ENCODE data around the gene IGFL3. TPM values are rescaled to one million over a fixed set of nuclear protein-coding genes. Genes with fewer than 3 reads are reported as not detected.
"Not testable (repeated sequence)": the region's sequence is repeated elsewhere in the genome, so short reads cannot be mapped to it uniquely, and the experiment has no call there.

IGFL3 gene
- total RNA-seq, result not detected

DNA sequence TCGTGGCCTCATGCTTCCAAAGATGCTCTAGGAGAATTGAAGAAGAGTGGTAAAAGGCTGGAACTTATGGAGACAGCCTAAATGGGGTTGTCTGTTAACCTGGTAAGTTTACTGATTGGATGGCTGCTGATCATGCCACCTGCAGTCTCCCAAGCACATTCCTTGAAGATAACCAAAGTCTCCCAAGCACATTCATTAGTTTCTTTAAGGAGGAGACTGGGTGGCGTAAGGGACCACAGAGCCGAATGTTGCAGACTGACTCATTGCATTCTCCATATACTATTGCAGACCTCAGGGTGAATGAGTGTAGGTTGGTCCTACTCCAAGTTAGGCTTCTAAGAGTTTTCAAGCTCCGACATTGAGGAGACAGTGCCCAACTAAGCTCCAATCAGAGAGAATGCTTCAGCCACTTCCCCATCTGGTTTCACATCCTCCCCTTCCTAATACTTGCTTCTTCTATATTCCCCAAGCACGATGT is at the start of gene IGFL3:
IGFL3 (minus strand) TSS at position 51 of the 478 bp plus-strand sequence; CDS start at position 12, 39 bp downstream.
- Mint-ChIP-seq H3K4me3 (no peak within 1 kb of the TSS), H3K27me3 (ENCODE audit: low read depth) (peaks cover 45% of the 10 kb centered on the region), H3K9me3 (ENCODE audit: insufficient read depth) (no peaks in the 10 kb centered on the region), H3K4me1 (ENCODE audit: low read depth) (no peaks in the 10 kb centered on the region), H3K36me3 (ENCODE audit: low read depth) (no peaks in the 10 kb centered on the region), H3K27ac (no peak within 1 kb of the TSS)
- ChIA-PET POLR2A (no interaction called here), CTCF (no interaction called here)
- ATAC-seq, result no peak
- DNase-seq, result no peak

DNA sequence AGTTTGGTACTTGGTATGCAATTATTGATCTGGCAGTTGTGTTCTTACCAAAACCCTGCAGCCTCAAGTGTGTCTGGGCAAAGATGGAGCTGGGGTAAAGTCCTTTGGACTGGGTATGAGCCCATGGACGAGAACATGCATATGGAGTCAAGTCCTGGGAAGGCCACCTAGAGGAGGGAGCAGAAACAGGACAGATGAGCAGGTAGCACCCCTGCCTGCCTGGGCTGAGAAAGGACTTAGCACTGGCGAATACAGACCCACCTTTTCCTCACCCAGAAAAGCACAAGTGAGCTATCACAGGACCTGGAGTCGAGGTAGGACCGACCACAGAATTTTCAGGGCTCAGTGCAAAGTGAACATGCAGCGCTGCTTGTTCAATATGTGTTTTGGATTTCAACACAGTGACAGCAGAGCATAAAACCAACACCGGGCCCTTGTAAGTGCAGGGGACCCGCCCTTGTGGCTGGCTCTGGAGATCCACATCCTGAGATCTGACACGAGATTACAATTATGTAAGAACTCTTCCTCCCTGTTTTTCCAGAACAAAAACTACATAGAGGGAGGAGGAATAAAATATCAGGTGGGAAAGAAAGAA is 49.5 kb upstream of the IGFL3 start:
- Mint-ChIP-seq H3K36me3 (ENCODE audit: low read depth) (no peaks in the 10 kb centered on the region), H3K4me3 (no peak overlapping the region), H3K27ac (no peak overlapping the region), H3K9me3 (ENCODE audit: insufficient read depth) (no peaks in the 10 kb centered on the region), H3K4me1 (ENCODE audit: low read depth) (peaks cover 5% of the 10 kb centered on the region), H3K27me3 (ENCODE audit: low read depth) (peaks cover 24% of the 10 kb centered on the region)
- ChIA-PET POLR2A (no interaction called here), CTCF (no interaction called here)
- ATAC-seq (no peak), DNase-seq (no peak)

DNA sequence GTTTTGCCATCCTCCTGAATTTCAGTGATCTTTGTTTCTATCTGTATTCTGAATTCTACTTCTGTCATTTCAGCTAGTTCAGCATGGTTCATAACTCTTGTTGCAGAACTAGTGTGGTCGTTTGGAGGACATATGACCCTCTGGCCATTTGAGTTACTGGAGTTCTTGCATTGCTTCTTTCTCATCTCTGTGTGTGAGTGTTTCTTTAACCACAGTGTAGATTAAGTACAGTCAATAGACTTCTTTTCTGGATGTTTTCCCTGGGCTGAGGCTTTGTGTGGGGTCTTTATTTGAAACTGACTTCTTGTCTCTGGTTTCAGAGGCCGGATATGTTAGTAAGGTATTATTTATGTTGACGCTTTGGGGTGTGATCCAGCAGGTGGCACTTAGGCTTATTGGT is 38.2 kb upstream of the IGFL3 start:
- Mint-ChIP-seq H3K4me3 (no peak overlapping the region), H3K27me3 (ENCODE audit: low read depth) (peaks cover 20% of the 10 kb centered on the region), H3K27ac (no peak overlapping the region), H3K9me3 (ENCODE audit: insufficient read depth) (peaks cover 7% of the 10 kb centered on the region), H3K36me3 (ENCODE audit: low read depth) (no peaks in the 10 kb centered on the region), H3K4me1 (ENCODE audit: low read depth) (no peaks in the 10 kb centered on the region)
- ATAC-seq (no peak), DNase-seq (no peak)
- CTCF ChIA-PET, result no interaction called here
- POLR2A ChIA-PET, result no interaction called here

DNA sequence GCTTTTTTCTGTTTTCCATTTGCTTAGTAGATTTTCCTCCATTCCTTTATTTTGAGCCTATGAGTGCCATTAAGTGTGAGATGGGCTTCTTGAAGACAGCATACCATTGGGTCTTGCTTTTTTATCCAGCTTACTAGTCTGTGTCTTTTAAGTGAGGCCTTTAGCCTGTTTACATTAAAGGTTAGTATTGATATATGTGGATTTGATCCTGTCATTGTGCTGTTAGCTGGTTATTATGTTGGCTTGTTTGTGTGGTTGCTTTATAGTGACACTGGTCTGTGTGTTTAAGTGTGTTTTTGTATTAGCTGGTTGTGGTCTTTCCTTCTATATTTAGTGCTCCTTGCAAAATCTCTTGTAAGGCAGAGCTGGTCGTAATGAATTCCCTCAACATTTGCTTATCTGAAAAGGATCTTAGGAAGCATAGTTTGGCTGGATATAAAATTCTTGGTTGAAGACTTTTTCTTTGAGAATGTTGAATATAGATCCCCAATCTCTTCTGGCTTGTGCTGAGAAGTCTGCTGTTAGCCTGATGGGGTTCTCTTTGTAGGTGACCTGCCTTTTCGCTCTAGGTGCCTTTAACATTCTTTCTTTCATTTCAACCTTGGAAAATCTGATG is 37.3 kb upstream of the IGFL3 start:
- ATAC-seq; H3K4me1 Mint-ChIP-seq (ENCODE audit: low read depth); POLR2A ChIA-PET; H3K27ac Mint-ChIP-seq; CTCF ChIA-PET; DNase-seq; H3K4me3 Mint-ChIP-seq; H3K36me3 Mint-ChIP-seq (ENCODE audit: low read depth); H3K9me3 Mint-ChIP-seq (ENCODE audit: insufficient read depth): not testable (repeated sequence)
- H3K27me3 Mint-ChIP-seq (ENCODE audit: low read depth), result peaks cover 20% of the 10 kb centered on the region

DNA sequence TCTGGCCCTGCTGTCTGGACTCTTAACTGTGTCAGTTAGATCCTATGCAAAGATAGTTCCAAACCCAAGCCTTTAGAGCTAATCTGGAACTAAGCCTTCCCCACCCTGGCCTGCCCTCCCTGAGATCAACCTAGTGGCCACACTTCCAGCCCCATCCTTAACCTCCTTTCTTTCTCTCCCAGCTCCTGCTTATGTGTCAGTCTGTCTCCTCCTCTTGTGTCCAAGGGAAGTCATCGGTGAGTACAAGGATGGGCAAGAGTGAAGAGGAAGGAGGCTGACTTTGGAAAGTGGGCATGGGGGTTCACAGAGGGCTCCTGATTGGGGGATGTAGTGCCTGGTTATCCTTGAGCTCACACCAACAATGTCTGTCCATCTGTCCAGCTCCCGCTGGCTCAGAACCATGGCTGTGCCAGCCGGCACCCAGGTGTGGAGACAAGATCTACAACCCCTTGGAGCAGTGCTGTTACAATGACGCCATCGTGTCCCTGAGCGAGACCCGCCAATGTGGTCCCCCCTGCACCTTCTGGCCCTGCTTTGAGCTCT is 35.8 kb upstream of the IGFL3 start:
- POLR2A ChIA-PET, result no interaction called here
- no peak for ATAC-seq
- Mint-ChIP-seq H3K36me3 (ENCODE audit: low read depth) (no peaks in the 10 kb centered on the region), H3K27me3 (ENCODE audit: low read depth) (peaks cover 25% of the 10 kb centered on the region), H3K9me3 (ENCODE audit: insufficient read depth) (peaks cover 7% of the 10 kb centered on the region), H3K4me1 (ENCODE audit: low read depth) (no peaks in the 10 kb centered on the region), H3K27ac (no peak overlapping the region), H3K4me3 (no peak overlapping the region)
- DNase-seq, result no peak
- CTCF ChIA-PET, result interaction anchor here (0.8 kb wide), 1 partner anchor 32 kb away, joined by 3 read pairs; no protein-coding TSS in a partner anchor

DNA sequence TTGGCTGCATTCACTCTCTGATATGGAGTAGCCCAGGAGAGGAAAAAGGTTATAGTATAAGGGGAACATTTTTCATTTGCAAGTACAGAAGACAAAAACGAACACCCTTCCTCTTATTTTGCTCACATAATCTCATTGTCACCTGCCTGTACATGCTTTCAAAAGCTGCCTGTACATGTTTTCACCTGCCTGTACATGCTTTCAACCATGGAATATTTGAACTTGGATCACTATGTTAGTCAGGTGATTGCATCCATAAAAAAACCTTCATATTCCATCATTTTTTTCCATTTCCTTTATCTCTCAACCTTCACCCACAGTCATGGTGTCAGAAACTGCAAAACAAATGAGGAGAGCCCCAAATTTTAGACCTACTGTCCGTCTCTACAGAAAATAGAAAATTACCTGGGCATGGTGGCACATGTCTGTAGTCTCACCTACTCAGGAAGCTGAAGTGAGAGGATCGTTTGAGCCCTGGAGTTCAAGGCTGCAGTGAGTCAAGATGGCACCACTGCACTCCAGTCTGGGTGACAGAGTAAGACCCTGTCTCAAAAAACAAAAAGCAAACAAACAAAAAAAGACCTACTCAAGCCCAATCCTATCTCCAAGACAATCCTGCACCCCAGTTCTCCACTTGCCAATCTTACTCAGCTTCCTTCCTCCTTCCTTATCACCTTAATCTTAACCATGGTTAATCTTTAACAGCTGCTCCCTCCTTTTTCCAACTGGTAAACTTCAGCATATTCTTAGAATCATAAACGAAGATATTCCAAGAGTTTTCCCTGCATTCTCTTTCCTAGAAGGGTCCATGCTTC is 35.1 kb upstream of the IGFL3 start:
- Mint-ChIP-seq H3K4me1 (ENCODE audit: low read depth) (no peaks in the 10 kb centered on the region), H3K4me3 (no peak overlapping the region), H3K36me3 (ENCODE audit: low read depth) (no peaks in the 10 kb centered on the region), H3K27me3 (ENCODE audit: low read depth) (peaks cover 27% of the 10 kb centered on the region), H3K27ac (no peak overlapping the region), H3K9me3 (ENCODE audit: insufficient read depth) (peaks cover 7% of the 10 kb centered on the region)
- POLR2A ChIA-PET, result no interaction called here
- DNase-seq, result no peak
- ATAC-seq, result no peak
- CTCF ChIA-PET, result interaction anchor here (0.8 to 0.9 kb wide), 2 partner anchors 32 to 131 kb away, joined by 3 read pairs; no protein-coding TSS in a partner anchor

DNA sequence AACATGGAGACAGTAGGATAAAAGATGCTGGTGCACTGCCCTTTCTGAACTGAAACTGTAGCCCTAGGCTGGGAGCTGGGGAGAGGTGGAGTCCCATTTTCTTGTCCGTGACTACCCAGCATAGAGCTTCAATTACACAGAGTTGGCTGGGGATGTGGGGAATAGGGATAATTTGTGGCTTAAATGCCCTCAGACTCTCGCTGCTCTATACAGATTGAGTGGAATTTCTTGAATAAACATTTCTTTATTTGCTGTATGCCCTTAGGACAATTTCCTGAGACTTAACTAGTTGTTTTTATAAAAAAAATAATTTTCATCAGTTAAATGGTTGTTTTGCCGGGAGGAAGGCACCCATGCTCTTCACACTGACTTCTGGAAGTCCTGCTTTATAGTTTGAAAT is 30.7 kb upstream of the IGFL3 start:
- ATAC-seq (no peak), DNase-seq (no peak)
- CTCF ChIA-PET, result no interaction called here
- H3K36me3 Mint-ChIP-seq (ENCODE audit: low read depth), result no peaks in the 10 kb centered on the region
- no peak overlapping the region for H3K27ac Mint-ChIP-seq
- POLR2A ChIA-PET, result no interaction called here
- H3K27me3 Mint-ChIP-seq (ENCODE audit: low read depth), result peaks cover 31% of the 10 kb centered on the region
- no peaks in the 10 kb centered on the region for H3K9me3 Mint-ChIP-seq (ENCODE audit: insufficient read depth)
- no peak overlapping the region for H3K4me3 Mint-ChIP-seq
- H3K4me1 Mint-ChIP-seq (ENCODE audit: low read depth), result no peaks in the 10 kb centered on the region

DNA sequence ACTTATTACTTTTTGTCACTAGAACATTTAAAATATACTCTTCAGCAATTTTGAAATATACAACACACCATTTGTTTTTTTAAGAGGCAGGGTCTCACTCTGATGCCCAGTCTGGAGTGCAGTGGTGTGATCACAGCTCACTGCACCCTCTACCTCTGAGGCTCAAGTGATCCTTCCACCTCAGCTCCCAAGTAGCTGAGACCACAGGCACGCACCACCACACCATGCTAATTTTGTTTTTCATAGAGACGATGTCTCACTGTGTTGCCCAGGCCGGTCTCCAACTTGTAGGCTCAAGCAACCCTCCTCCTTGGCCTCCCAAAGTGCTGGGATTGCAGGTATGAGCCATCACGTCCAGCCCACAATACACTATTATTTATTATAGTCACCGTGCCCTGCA is 26.1 kb upstream of the IGFL3 start:
- ChIA-PET CTCF (no interaction called here), POLR2A (no interaction called here)
- Mint-ChIP-seq H3K27ac (no peak overlapping the region), H3K4me1 (ENCODE audit: low read depth) (no peaks in the 10 kb centered on the region), H3K9me3 (ENCODE audit: insufficient read depth) (no peaks in the 10 kb centered on the region), H3K4me3 (no peak overlapping the region), H3K27me3 (ENCODE audit: low read depth) (peaks cover 46% of the 10 kb centered on the region), H3K36me3 (ENCODE audit: low read depth) (no peaks in the 10 kb centered on the region)
- no peak for ATAC-seq
- DNase-seq, result no peak

DNA sequence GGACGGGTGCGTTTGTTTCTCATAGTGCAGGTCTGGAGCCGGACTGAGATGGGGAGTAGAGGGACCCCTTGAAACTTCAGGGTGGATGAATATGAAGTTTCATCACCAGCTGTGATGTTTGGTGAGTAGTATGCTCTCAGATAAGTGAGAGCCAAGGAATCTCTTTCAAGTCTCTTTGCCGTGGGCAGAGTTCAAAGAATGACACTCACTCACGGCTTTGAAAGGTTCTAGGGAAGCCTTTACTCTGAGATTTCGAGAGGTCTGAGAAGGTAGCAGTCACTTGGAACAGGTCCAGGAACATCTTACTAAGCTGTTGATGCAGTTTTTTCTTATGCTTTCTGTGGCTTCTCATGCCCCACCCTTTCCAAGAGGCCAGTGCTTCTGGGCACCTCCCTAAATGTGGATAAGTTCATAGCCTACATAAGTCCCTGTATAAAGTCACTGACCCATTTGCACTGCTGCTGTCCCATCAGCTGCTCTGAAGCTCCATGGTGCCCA is 23.4 kb upstream of the IGFL3 start, which contains the start of gene IGFL2:
IGFL2 (plus strand) TSS at position 448 of the 498 bp plus-strand sequence; CDS start at position 489, 41 bp downstream.
- Mint-ChIP-seq H3K9me3 (ENCODE audit: insufficient read depth) (no peaks in the 10 kb centered on the region), H3K4me1 (ENCODE audit: low read depth) (no peaks in the 10 kb centered on the region), H3K36me3 (ENCODE audit: low read depth) (no peaks in the 10 kb centered on the region), H3K27ac (no peak within 1 kb of the TSS), H3K27me3 (ENCODE audit: low read depth) (peaks cover 41% of the 10 kb centered on the region), H3K4me3 (no peak within 1 kb of the TSS)
- CTCF ChIA-PET, result no interaction called here
- DNase-seq (no peak), ATAC-seq (no peak)
- POLR2A ChIA-PET, result no interaction called here

DNA sequence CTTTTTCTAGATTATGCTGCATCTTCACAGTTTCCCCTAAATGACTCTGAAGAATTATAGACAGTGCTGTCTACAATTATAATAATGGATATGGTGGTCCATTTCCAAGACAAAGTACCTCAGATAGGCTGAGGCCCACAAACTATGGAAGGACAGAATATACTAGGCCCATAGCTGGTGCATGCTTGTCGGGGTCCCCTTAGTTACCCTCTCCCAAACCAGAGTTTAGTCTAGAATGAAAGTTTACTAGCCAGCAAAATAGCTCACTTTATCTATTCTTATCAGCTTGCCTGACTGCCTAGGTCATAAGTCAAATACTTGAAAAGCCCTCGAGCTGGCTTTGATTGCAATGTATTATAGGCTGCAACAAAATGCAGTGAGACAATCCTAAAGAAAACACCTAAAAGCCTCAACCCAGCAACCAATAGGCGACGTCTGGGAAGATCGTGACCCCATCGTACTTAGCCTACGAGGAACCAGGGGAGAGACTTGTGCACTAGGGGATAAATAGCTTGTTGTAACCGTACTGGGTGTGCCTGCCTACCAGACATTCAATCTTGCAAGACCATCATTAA is 22.8 kb upstream of the IGFL3 start:
- DNase-seq (no peak), ATAC-seq (no peak)
- H3K9me3 Mint-ChIP-seq (ENCODE audit: insufficient read depth), result no peaks in the 10 kb centered on the region
- POLR2A ChIA-PET, result no interaction called here
- H3K4me1 Mint-ChIP-seq (ENCODE audit: low read depth), result no peaks in the 10 kb centered on the region
- no peak overlapping the region for H3K27ac Mint-ChIP-seq
- CTCF ChIA-PET, result no interaction called here
- H3K4me3 Mint-ChIP-seq, result no peak overlapping the region
- H3K27me3 Mint-ChIP-seq (ENCODE audit: low read depth), result peaks cover 39% of the 10 kb centered on the region
- no peaks in the 10 kb centered on the region for H3K36me3 Mint-ChIP-seq (ENCODE audit: low read depth)

DNA sequence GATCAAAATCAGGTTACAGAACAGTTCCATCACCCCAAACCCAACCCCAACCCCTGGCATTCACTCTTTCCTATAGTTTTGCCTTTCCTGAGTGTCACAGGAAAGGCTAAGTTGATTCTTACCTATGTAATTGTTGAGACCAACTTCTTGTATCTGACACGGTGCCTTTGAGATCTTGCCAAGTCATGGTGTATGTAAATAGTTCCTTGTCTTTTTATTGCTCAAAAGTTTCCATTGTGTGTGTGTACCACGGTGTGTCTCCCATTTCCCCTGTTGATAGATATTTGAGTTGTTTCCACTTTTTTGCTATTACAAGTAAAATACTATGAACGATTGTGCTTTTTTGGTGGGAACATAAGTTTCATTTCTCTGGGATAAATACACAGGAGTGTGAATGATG is 20.3 kb upstream of the IGFL3 start:
- ChIA-PET POLR2A (no interaction called here), CTCF (no interaction called here)
- no peaks in the 10 kb centered on the region for H3K9me3 Mint-ChIP-seq (ENCODE audit: insufficient read depth)
- no peak for DNase-seq
- no peaks in the 10 kb centered on the region for H3K36me3 Mint-ChIP-seq (ENCODE audit: low read depth)
- ATAC-seq, result no peak
- no peak overlapping the region for H3K27ac Mint-ChIP-seq
- no peaks in the 10 kb centered on the region for H3K4me1 Mint-ChIP-seq (ENCODE audit: low read depth)
- no peak overlapping the region for H3K4me3 Mint-ChIP-seq
- peaks cover 38% of the 10 kb centered on the region for H3K27me3 Mint-ChIP-seq (ENCODE audit: low read depth)

DNA sequence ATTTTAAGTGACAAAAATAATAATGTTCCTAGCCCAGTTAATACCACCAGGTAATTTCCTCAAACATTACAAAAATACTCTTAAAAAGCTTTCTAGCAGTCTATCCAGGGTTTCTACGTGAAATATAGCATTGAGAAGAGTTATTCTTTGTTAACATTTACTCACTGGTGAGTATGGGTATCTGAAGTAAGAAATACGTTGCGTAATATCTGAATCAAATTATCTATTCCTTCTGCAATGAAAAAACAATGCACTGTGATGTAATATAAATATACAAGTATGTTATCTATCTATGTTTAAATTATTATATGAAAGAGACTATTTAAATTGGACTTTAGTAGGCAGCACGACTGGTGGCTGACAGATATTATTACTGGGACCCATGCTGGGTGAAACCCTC is 17.8 kb upstream of the IGFL3 start:
- Mint-ChIP-seq H3K27me3 (ENCODE audit: low read depth) (peaks cover 38% of the 10 kb centered on the region), H3K4me1 (ENCODE audit: low read depth) (no peaks in the 10 kb centered on the region), H3K27ac (no peak overlapping the region), H3K36me3 (ENCODE audit: low read depth) (no peaks in the 10 kb centered on the region), H3K9me3 (ENCODE audit: insufficient read depth) (no peaks in the 10 kb centered on the region), H3K4me3 (no peak overlapping the region)
- DNase-seq (no peak), ATAC-seq (no peak)
- ChIA-PET POLR2A (no interaction called here), CTCF (no interaction called here)

Measured in activated CD8-positive, alpha-beta T cell treated with anti-CD3 and anti-CD28 coated beads, Interleukin-2, amount 10 ng/mL, durations not matched to agents 7 days and 5 days (primary cell).